Measurements from ENCODE around the gene TRAF3IP3.

TRAF3IP3 gene

DNA sequence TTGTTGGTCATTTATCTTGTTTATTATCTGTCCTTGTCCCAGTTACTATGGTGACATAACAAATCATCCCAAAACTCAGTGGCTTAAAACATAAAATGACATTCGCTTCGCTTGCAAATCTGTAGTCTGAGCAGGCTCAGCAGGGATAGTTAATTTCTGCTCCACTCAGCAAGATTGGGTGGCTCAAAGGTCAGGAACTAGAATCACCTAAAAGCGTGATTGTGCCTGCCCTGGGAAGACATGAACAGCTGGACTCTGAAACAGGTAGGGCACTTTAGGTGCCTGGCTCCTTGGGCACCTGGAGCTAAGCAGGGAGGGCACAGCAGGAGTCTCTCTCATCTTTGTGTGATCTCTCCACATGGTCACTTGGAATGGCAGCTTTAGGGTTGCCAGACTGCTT lies 14.7 kb upstream of the TRAF3IP3 start:
- no peak for DNase-seq

DNA sequence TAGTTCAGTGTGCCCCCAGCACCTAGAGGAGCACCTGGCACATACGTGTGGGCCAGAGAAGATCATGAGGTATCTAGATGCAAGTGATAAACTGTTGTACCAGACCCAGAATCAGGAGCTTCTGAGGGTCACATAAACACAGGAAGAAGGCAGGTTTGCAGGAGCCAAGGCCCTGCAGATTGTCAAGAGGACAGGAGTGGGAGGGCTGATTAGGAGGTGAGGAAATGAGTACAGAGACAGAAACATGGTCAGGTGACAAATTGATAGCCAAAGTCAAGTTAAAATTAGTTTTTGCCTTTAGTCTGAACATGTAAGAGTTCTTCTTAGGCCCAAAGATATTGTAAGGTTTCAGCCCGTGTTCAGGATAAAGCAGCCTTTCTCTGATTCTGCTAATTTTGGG lies 14.0 kb upstream of the TRAF3IP3 start:
- no peak for DNase-seq

GRCh38 chr1:209742409-209743144 lies 13.3 kb upstream of the TRAF3IP3 start:
- no peak for DNase-seq

- no peak for DNase-seq
These were observed 12.7 kb upstream of the TRAF3IP3 start for GRCh38 chr1:209743145-209743482.

DNA sequence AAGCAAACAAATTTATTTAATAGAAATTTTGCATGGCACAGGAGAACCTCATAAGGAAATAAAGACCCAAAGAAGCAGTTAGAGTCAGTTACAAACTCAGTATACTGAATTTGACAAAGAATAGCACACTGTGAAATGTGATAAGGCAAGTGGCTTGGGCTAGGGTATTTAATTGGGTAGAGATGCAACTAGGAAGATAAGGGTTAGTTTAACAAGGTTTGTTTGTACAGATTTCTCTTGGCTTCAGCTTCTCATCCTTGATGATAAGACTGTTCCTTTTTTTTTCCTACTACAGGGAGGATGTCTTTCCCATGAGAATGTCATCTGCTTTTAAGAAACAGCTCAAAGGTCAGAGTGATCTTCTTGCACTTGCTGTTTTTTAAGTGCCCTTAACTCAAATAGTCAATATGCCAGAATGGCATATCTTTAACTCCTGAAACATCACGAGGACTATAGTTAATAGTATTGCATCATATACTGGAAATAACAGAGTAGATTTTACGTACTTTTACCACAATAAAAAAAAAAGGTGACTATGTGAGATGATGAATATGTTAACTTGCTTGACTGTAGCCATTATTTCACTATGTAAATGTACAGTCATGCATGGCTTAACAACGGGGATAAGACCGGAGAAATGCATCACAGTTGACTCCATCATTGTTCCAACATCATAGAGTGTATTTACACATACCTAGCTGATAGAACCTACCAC lies 9.2 kb upstream of the TRAF3IP3 start:
- no peak for DNase-seq

GRCh38 chr1:209747580-209748262 lies 8.1 kb upstream of the TRAF3IP3 start:
- peak; percentile 95 for DNase-seq

DNA sequence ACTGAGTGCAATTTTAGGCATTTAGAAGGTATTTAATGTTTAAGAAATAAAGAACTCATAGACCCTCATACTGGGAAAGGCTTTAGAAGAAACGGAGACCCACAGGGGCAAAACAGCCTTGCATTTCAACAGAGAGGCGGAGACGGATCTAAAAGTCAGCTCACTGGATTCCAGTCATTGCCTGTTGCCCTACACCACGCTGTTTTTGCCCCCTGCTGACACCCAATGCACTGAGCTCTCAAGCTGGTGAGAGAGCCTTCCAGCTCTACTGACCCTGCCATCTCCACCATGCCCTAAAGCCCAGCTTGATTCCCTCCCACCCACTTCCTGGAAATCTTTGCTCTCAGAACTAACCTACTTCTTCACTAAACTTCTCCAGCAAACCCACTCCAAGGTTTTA lies 7.2 kb upstream of the TRAF3IP3 start:
- DNase-seq = no peak

DNA sequence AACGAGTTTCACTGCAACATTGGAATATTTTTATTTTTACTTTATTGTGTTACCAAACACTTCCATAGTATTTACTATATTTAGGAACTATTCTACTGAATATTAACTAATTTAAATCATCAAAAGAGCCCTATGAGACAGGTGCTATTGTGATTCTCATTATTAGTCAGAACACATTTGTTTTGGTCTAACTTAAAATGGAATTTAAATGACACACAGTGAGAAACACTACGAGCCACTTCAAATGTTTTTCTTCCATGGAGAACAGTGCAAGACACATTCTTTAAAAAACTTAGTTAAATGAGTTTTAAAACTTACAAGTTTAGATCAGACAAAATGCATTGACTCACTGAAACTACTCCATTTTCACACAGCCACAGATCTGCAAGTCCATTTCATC lies 6.6 kb upstream of the TRAF3IP3 start:
- no peak for DNase-seq

DNA sequence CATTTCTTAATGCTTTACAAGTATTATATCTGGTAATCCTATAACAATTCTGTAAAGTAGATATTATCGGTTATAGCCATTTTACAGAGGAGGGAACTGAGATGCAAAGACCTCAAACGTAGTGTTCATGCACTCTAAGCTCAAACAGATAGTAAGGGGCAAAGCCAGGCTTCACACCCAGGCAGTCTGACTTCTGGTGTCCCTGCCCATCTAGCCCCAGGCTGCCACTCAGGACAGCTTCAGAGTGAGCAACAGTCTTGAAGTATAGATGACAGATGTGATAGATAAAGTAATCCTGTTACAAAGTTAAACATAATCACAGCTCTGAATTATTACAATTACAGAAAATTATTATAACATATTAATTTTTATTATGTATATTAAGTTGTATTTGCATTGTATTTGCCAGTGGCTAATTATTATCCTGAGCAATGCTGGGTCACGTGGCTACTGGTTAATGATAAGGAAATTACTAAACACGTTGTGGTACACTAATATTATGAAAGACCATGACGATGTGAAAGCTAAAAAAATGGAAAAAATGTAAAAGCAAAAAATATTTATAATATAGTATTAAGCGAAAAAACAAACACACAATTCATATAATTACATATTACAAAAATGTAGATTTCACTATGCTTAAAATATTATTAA lies 6.1 kb upstream of the TRAF3IP3 start:
- no peak for DNase-seq

DNA sequence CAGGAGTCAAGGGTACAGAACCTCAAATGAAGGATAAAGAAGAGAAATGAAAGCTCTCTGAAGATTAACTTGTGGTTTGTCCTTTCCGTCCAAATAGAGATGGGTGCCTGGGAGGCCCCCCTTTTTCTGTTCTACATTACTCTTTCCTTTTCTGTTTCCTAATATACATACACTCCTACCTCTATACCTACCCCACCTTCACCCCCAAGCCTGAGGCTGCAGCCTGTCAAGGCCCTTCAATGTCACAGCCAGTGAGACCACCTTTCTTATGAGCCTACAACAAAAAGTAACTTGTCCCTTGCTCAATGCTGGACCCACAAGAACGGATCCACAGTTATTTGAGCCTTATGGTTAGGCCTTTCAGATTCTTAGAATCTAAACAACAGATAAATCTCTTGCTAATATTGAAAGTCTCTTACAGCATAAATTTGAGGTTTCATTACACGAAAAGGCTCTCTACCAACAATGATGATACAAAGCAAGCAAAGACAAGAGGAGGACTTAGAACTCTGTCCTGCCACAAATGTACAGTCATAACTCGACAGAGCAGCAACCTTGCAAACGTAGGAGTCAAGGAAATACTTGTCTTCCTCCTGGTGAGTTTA lies 4.1 kb upstream of the TRAF3IP3 start:
- DNase-seq = peak; percentile 79

DNA sequence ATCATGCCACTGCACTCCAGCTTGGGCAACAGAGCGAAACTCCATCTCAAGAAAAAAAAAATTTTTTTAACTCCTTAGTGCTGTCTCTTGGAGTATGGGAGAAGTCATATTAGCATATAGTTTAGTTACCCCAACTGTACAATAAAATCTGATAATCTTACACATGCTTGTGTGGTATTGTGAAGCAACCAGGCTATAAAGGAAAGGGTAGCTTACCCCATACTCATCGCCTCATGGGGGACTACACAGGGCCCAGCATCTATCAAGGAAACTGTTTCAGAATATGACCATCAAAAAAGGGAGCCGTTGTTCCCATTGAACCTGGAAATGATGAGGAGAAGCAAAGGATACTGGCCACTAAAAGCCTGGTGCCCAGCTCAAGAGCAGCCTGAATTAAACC lies 3.0 kb upstream of the TRAF3IP3 start:
- no peak for DNase-seq

GRCh38 chr1:209755256-209755655 lies 597 bp upstream of the TRAF3IP3 start:
- DNase-seq = no peak

- DNase-seq = peak; percentile 90
These were observed 977 bp downstream of the TRAF3IP3 start for GRCh38 chr1:209756615-209757445.

DNA sequence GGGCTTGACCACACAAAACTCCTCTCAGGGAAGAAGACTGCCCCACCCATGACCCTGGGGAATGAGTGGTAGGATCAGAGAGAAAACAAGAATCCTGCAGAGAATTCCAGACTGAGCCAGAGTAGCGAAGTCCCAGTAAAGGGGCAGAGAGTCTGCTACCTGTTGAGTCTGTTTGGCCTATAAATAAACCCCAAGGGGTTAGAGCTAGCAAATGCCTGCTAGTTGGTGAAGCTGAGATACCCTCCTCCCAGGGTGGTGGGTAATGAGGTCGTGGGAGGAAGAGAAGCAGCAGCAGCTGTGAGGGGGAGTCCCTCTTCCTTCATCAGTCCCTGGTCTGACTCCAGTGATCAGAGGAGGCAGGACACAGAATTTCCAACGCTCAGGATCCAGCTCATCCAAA lies 2.5 kb downstream of the TRAF3IP3 start:
- DNase-seq = no peak

- no peak for DNase-seq
These were observed 4.0 kb downstream of the TRAF3IP3 start for GRCh38 chr1:209759829-209760359.

GRCh38 chr1:209761011-209761635 lies 5.3 kb downstream of the TRAF3IP3 start:
- peak; percentile 66 for DNase-seq

DNA sequence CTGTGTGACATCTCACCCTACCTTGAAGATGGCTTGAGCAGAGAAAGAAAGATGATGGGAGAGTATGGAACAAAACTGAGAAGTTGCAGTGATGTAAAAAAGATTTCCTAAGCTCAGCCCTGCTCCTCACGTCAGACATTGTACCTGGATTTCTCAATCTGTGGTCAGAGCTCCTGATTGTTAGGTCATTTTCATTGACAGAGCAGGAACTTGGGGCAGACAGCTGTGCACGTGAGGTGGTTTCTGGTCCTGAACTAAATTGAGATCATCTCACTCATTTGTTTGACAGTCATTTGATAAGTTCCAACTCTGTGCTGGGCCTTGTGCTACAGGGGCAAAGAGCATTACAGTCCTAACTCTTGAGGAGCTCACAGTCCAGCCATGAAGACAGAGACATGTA lies 10.2 kb downstream of the TRAF3IP3 start:
- no peak for DNase-seq

GRCh38 chr1:209767096-209767495 lies 11.2 kb downstream of the TRAF3IP3 start:
- no peak for DNase-seq

DNA sequence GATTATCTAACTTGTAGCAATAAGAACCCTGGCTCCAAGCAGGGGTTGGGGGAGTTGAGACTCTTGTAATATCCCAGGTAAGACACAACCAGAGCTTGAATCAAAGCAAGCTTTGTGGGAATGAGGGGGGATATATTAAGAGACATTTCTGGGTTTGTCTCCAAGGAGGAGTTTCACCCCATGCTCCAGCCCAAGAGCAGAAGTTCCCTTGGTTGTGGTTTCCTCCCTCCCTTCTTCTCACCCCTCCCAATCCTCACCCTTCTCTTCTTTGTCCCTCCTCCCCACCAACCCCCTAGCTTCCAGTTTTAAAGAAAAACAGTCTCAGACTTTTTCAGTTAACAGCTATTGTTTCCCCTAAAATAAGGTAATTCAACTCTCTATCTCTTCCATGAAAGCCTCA lies 11.9 kb downstream of the TRAF3IP3 start:
- DNase-seq = peak; percentile 77

- DNase-seq = peak; percentile 96
These were observed 12.5 kb downstream of the TRAF3IP3 start for GRCh38 chr1:209768354-209768774.

DNA sequence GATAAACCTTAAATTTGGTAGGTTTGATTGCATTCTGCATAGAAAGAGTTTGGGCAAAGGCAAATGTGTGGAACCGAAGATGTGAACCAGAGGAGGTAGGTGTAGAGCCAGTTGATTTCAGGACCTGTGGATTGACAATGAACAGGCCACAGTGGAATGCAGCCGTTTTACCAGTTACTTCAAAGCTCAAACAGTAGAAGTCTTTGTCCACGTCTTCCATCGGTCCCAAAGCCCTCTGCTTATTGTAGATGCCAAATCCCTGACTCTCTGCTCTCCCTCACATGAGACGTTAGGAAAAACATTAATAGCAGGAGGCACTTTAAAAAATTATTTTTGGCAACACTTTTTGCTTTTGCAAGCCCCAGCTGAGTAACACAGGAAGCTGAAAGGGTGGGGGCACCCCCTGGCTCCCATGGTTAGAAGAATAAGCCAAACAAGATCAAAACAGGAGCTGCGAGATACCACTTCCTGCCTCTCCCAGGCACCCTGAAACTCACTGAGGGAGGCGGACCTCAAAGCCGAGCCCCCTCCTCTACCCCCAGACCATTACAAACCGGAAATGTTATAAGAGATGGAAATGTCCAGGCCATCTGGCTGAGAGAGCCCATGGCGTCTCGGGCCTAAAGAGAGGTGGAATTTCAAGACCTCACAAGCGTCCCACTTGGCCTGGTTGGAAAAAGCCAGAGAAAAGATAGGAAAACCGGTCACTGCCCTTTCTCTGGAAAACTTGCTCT lies 13.5 kb downstream of the TRAF3IP3 start:
- peak; percentile 91 for DNase-seq
